ENCODE measurements around the gene ZNF101.

Gene ZNF101

GRCh38 chr19:19668230-19669012 lies at the start of gene ZNF101:
Gene ZNF101 (plus strand): TSS chr19:19668839. CDS start chr19:19668964, 125 bp downstream.
- DNase-seq (ENCODE audit: low spot score), result peak; percentile 96

GRCh38 chr19:19619181-19619848 lies 49.3 kb upstream of the ZNF101 start:
- DNase-seq (ENCODE audit: low spot score), result no peak

GRCh38 chr19:19619849-19620210 lies 48.8 kb upstream of the ZNF101 start:
- no peak for DNase-seq (ENCODE audit: low spot score)

GRCh38 chr19:19623383-19623782 lies 45.3 kb upstream of the ZNF101 start:
- no peak for DNase-seq (ENCODE audit: low spot score)

- DNase-seq (ENCODE audit: low spot score), result no peak
Observed at GRCh38 chr19:19624032-19624570, 44.5 kb upstream of the ZNF101 start.

- DNase-seq (ENCODE audit: low spot score), result no peak
Observed at GRCh38 chr19:19626516-19627472, 41.8 kb upstream of the ZNF101 start.

GRCh38 chr19:19627621-19628500 lies 40.8 kb upstream of the ZNF101 start, which contains the start of gene LPAR2:
Gene LPAR2 (minus strand): TSS chr19:19628220. CDS start chr19:19627275, 945 bp downstream.
- no peak for DNase-seq (ENCODE audit: low spot score)

GRCh38 chr19:19628501-19629134 lies 40.0 kb upstream of the ZNF101 start:
- no peak for DNase-seq (ENCODE audit: low spot score)

GRCh38 chr19:19630062-19630414 lies 38.6 kb upstream of the ZNF101 start:
- DNase-seq (ENCODE audit: low spot score), result no peak

GRCh38 chr19:19630426-19630825 lies 38.2 kb upstream of the ZNF101 start:
- no peak for DNase-seq (ENCODE audit: low spot score)

GRCh38 chr19:19631346-19631745 lies 37.3 kb upstream of the ZNF101 start:
- DNase-seq (ENCODE audit: low spot score), result no peak

GRCh38 chr19:19632661-19633060 lies 36.0 kb upstream of the ZNF101 start:
- DNase-seq (ENCODE audit: low spot score), result no peak

- DNase-seq (ENCODE audit: low spot score), result no peak
Observed at GRCh38 chr19:19633711-19634515, 34.7 kb upstream of the ZNF101 start.

GRCh38 chr19:19634516-19635312 lies 33.9 kb upstream of the ZNF101 start:
- DNase-seq (ENCODE audit: low spot score), result no peak

GRCh38 chr19:19635313-19635702 lies 33.3 kb upstream of the ZNF101 start:
- no peak for DNase-seq (ENCODE audit: low spot score)

GRCh38 chr19:19636573-19637185 lies 32.0 kb upstream of the ZNF101 start:
- DNase-seq (ENCODE audit: low spot score), result no peak

- DNase-seq (ENCODE audit: low spot score), result no peak
Observed at GRCh38 chr19:19637186-19637522, 31.5 kb upstream of the ZNF101 start.

- DNase-seq (ENCODE audit: low spot score), result no peak
Observed at GRCh38 chr19:19637523-19638251, 31.0 kb upstream of the ZNF101 start.
